IPS DF 6.9 (cell line): ENCODE data around the gene OR2T12.
"Not testable (repeated sequence)": the region's sequence is repeated elsewhere in the genome, so short reads cannot be mapped to it uniquely, and the experiment has no call there.

Experiments
- DNase-seq: peaks from one replicate; pipeline ENCODE4 v3.0.0-alpha.2; 2013; ENCODE audit warnings: low read depth, low spot score
- H3K27ac ChIP-seq: one replicate; pipeline ENCODE4 v1.5.1; 2013; ENCODE audit warnings: low read length, control low read depth
- H3K27me3 ChIP-seq: 2 replicates; pipeline ENCODE4 v1.6.1; 2013; ENCODE audit warnings: mild to moderate bottlenecking, low read length; ENCODE audit not compliant: control insufficient read depth, insufficient read depth
- H3K36me3 ChIP-seq: 2 replicates; pipeline ENCODE4 v1.6.1; 2013; ENCODE audit warnings: low read length; ENCODE audit not compliant: control insufficient read depth, insufficient read depth
- H3K4me1 ChIP-seq: 2 replicates; pipeline ENCODE4 v1.6.1; 2013; ENCODE audit warnings: low read length; ENCODE audit not compliant: control insufficient read depth, insufficient read depth
- H3K4me3 ChIP-seq: 2 replicates; pipeline ENCODE4 v1.5.1; 2013; ENCODE audit warnings: mild to moderate bottlenecking, low read length
- H3K9me3 ChIP-seq: 2 replicates; pipeline ENCODE4 v1.6.1; 2013; ENCODE audit warnings: low read length, inconsistent platforms; ENCODE audit not compliant: control insufficient read depth, insufficient read depth
- WGBS: extraction: QIAGEN DNeasy Blood & Tissue Kit; methylation state at CpG from one replicate; pipeline ENCODE4 v1.1.7; 2013; ENCODE audit warnings: mixed read lengths, missing lambda C conversion rate; ENCODE audit not compliant: insufficient read length, insufficient coverage; 5-methylcytosine and 5-hydroxymethylcytosine counted together

The OR2T12 gene

DNA sequence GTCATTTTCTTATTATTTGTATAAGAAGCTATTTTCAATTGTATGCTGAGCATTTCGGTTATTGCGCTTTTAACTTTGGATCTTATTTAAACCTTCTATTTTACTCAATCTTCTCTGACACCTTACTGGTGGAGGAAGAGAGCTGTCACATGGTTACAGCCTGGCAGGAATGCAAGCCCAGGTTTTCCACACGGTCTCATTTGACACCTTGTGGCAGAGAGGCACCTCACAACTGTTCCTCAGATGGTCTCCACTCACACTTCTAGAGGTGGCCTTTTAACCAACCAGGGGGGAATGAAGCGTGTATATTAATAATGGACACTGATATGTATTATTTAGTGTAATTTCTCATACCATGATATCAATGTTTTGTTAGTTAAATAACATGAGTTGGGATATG lies 35.0 kb downstream of the OR2T12 start:
- Histone ChIP-seq H3K27me3 (no peaks in the 10 kb centered on the region), H3K27ac (no peak overlapping the region), H3K4me3 (no peak overlapping the region), H3K4me1 (no peaks in the 10 kb centered on the region), H3K9me3 (no peaks in the 10 kb centered on the region; the same call in 1 of the 2 replicates), H3K36me3 (no peaks in the 10 kb centered on the region)
- WGBS = no CpG with 5 or more reads among the region's 4 CpGs
- DNase-seq = no peak

DNA sequence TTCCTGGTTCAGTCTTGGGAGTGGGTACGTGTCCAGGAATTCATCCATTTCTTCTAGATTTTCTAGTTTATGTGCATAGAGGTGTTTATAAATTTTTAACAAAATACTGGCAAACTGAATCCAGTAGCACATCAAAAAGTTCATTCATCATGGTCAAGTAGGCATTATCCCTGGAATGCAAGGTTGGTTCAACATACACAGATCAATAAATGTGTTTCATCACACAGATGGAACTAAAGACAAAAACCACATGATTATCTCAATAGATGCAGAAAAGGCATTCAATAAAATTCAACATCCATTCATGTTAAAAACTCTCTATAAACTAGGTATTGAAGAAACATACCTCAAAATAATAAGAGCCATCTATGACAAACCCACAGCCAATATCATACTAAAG lies 43.9 kb downstream of the OR2T12 start:
- no CpG with 5 or more reads among the region's 1 CpG for WGBS
- DNase-seq = not testable (repeated sequence)

DNA sequence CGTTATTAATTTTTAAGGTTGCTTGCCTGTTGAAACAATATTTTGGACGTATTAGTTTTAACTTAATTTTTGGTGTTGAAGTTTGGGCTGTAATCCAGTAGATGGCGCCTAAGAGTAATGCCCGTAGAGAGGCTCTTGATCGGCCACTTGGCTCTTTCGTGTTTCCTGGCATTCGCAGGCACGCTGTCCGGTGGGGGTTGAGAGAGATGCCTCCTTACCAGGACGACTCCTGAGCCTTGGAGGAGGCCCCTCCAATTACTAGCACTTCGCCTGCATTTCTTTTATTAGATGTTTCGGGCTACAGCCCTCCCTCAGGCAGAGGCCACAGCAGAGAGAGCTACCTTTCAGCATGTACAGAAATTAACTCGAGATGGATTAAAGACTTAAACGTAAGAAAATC lies 60.0 kb downstream of the OR2T12 start:
- no peak overlapping the region for H3K4me3 ChIP-seq
- H3K27ac ChIP-seq = no peak overlapping the region
- no peaks in the 10 kb centered on the region for H3K36me3 ChIP-seq
- H3K9me3 ChIP-seq = peaks cover 4% of the 10 kb centered on the region
- no peak for DNase-seq
- WGBS = no CpG with 5 or more reads among the region's 14 CpGs
- no peaks in the 10 kb centered on the region for H3K27me3 ChIP-seq
- no peaks in the 10 kb centered on the region for H3K4me1 ChIP-seq

More for the DNA sequence above, 43.9 kb downstream of the OR2T12 start:
- H3K4me3 ChIP-seq, H3K9me3 ChIP-seq, H3K4me1 ChIP-seq, H3K27me3 ChIP-seq, H3K27ac ChIP-seq, H3K36me3 ChIP-seq: not testable (repeated sequence)
